Karpas-422 (cell line): ENCODE results near the gene ZNF212. TPM values are rescaled to one million over a fixed set of nuclear protein-coding genes. Genes with fewer than 3 reads are reported as not detected.
"Not testable (repeated sequence)": the region's sequence is repeated elsewhere in the genome, so short reads cannot be mapped to it uniquely, and the experiment has no call there.

Experiments
- DNase-seq: peaks from one replicate; pipeline ENCODE4 v3.0.0-alpha.2; 2015
- H2AFZ ChIP-seq: fragments of 200-600 bp; sonication (generic); 2 replicates; pipeline ENCODE4 v1.6.1; 2014; ENCODE audit warnings: antibody characterized with exemption, low read length, mixed read lengths
- H3K27ac ChIP-seq: fragments of 200-600 bp; sonication (generic); 2 replicates; pipeline ENCODE4 v1.5.1; 2014; ENCODE audit warnings: mild to moderate bottlenecking, low read length, moderate library complexity
- H3K27me3 ChIP-seq: fragments of 200-600 bp; sonication (generic); 2 replicates; pipeline ENCODE4 v1.6.1; 2014; ENCODE audit warnings: low read length, mixed read lengths
- H3K36me3 ChIP-seq: fragments of 200-600 bp; sonication (generic); 2 replicates; pipeline ENCODE4 v1.6.1; 2014; ENCODE audit warnings: low read length, mixed read lengths; ENCODE audit not compliant: insufficient read depth
- H3K4me1 ChIP-seq: fragments of 200-600 bp; sonication (generic); 2 replicates; pipeline ENCODE4 v1.6.1; 2014; ENCODE audit warnings: mild to moderate bottlenecking, low read length, mixed read lengths
- H3K4me2 ChIP-seq: fragments of 200-600 bp; sonication (generic); 2 replicates; pipeline ENCODE4 v1.6.1; 2014; ENCODE audit warnings: low read length, low read depth, mild to moderate bottlenecking; ENCODE audit not compliant: poor library complexity, severe bottlenecking
- H3K4me3 ChIP-seq: fragments of 200-600 bp; sonication (generic); 2 replicates; pipeline ENCODE4 v1.5.1; 2014; ENCODE audit warnings: mild to moderate bottlenecking, antibody characterized with exemption, low read length, mixed read lengths
- H3K79me2 ChIP-seq: fragments of 200-600 bp; sonication (generic); 2 replicates; pipeline ENCODE4 v1.6.1; 2014; ENCODE audit warnings: mild to moderate bottlenecking, low read length, mixed read lengths
- H3K9ac ChIP-seq: fragments of 200-600 bp; sonication (generic); 2 replicates; pipeline ENCODE4 v1.6.0; 2014; ENCODE audit warnings: low read length
- H3K9me2 ChIP-seq: fragments of 200-600 bp; sonication (generic), shearing (Covaris generic); replicated peaks from 2 replicates; pipeline ENCODE4 v1.6.0; 2014; ENCODE audit warnings: mild to moderate bottlenecking, low read length, moderate library complexity; ENCODE audit not compliant: insufficient read depth
- H3K9me3 ChIP-seq: fragments of 300-700, 200-600 bp; sonication (generic); 2 replicates; pipeline ENCODE4 v1.6.1; 2014; ENCODE audit warnings: low read length, mixed read lengths
- H4K20me1 ChIP-seq: fragments of 200-600 bp; sonication (generic); 2 replicates; pipeline ENCODE4 v1.6.1; 2014; ENCODE audit warnings: mild to moderate bottlenecking, antibody characterized with exemption, low read length, low read depth; ENCODE audit not compliant: insufficient read depth
- total RNA-seq: library from RNA; depleted of rRNA; stranded (reverse); fragments of >200 nt; shearing (Covaris generic); gene quantifications from 2 replicates; pipeline ENCODE4 v1.2.3, GENCODE V29; 2014; ENCODE audit warnings: low replicate concordance

The ZNF212 gene
- total RNA-seq, 1 experiment from 2014 or later = 3.5 TPM

DNA sequence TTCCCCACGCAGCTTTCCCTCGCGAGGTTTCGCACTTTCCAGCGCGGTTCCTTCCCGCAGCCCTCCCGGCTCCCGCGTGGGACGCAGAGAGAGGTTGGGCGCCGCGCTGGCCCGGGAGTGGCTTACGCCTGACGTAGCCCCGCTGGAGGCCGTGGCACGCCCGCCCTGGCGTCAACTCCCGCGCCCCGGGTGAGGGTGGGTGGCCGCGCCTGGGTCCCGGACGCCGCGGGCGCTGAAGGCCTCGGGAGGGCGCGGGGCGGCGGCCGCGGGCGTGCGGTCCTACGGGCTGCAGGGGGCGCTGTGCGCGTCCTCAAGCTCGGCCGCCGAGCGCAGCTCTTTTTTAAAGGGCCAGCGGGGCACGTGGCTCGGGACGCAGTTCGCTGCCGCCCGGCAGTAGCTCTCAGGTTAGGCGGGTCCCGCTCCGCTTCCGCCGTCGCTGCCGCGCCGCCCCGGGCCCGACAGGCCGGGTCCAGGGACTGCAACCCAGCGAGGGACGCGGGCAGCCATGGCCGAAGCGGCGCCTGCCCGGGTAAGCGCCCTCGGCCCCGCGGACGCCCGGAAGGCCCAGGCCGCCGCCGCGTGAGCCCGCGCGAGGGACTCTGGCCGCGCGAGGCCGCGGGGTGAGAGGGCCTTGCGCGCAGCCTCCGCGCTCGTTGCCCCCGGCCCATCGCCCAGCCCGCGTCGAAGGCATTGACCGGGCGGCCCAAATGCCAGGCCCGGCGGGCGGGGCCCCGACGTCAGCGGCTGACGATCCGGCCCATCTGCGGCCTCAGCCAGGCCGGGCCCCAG is 22.6 kb downstream of the ZNF212 start, which contains the start of gene ZNF783:
TSS of gene ZNF783 (plus strand) at position 368 of the 789 bp plus-strand sequence. CDS start at position 506, 138 bp downstream.
- Histone ChIP-seq H3K4me3 (peak within 1 kb of the TSS; percentile 77), H3K27ac (peak within 1 kb of the TSS; percentile 80), H3K36me3 (peaks cover 5% of the 10 kb centered on the region; the same call in 1 of the 2 replicates), H3K4me1 (peaks cover 29% of the 10 kb centered on the region), H3K4me2 (peak within 1 kb of the TSS; percentile 93), H3K9me3 (no peaks in the 10 kb centered on the region), H2AFZ (peak within 1 kb of the TSS; percentile 94), H3K9ac (peak within 1 kb of the TSS; percentile 87), H3K27me3 (no peaks in the 10 kb centered on the region), H3K79me2 (peaks cover 21% of the 10 kb centered on the region), H4K20me1 (no peaks in the 10 kb centered on the region), H3K9me2 (no peaks in the 10 kb centered on the region)
- peak; percentile 96 for DNase-seq

DNA sequence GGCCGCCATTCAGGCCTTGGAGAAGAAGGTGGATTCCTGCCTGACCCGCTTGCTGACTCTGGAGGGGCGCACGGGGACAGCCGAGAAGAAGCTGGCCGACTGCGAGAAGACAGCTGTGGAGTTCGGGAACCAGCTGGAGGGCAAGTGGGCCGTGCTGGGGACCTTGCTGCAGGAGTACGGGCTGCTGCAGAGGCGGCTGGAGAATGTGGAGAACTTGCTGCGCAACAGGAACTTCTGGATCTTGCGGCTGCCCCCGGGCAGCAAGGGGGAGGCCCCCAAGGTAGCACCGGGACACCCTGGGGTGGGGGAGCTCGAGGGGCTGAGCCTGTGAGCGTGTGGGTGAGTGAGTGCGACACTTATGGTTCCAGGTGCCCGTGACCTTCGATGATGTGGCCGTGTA is 27.0 kb downstream of the ZNF212 start:
- Histone ChIP-seq H4K20me1 (no peaks in the 10 kb centered on the region), H3K4me3 (no peak overlapping the region), H3K27ac (no peak overlapping the region), H3K4me1 (peaks cover 22% of the 10 kb centered on the region), H3K79me2 (peaks cover 30% of the 10 kb centered on the region), H3K9me3 (no peaks in the 10 kb centered on the region), H3K4me2 (no peak overlapping the region), H2AFZ (no peak overlapping the region), H3K9me2 (no peaks in the 10 kb centered on the region), H3K9ac (no peak overlapping the region), H3K27me3 (no peaks in the 10 kb centered on the region), H3K36me3 (peaks cover 26% of the 10 kb centered on the region)
- no peak for DNase-seq

DNA sequence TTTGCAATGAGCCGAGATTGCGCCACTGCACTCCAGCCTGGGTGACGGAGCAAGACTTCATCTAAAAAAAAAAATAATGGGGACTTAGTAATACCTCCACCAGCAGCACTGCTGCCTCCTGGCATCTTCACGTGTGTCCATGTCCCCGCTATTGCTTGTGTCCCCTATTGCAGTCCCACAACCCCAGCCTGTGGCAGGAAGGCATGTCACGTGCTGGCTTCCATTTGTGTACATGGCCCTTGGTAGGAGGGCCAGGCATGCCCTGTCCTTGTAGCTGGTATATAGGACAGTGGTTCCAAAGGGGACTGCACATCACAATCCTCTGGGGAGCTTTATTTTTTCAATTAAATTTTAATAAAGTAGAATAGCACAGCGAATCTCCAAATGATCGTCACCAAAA is 28.3 kb downstream of the ZNF212 start:
- no peak overlapping the region for H3K27ac ChIP-seq
- H3K9me3 ChIP-seq = no peaks in the 10 kb centered on the region
- no peak for DNase-seq
- H2AFZ ChIP-seq = no peak overlapping the region
- H3K4me1 ChIP-seq = peaks cover 12% of the 10 kb centered on the region
- H3K27me3 ChIP-seq = no peaks in the 10 kb centered on the region
- H3K9me2 ChIP-seq = no peaks in the 10 kb centered on the region
- no peak overlapping the region for H3K4me3 ChIP-seq
- H3K79me2 ChIP-seq = peaks cover 40% of the 10 kb centered on the region
- peaks cover 31% of the 10 kb centered on the region for H3K36me3 ChIP-seq
- no peak overlapping the region for H3K9ac ChIP-seq
- no peak overlapping the region for H3K4me2 ChIP-seq
- no peaks in the 10 kb centered on the region for H4K20me1 ChIP-seq

DNA sequence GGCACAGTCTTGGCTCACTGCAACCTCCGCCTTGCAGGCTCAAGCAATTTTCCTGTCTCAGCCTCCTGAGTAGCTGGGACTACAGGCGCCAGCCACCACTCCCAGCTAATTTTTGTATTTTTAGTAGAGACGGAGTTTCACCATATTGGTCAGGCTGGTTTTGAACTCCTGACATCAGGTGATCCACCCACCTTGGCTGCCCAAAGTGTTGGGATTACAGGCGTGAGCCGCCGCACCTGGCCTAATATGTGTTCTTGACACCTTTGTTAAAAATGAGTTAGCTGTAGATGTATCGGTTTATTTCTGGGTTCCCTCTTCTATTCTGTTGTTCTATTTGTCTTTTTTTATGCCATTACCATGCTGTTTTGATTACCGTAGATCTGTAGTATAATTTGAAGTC is 35.0 kb downstream of the ZNF212 start:
- not testable (repeated sequence) for H3K27me3 ChIP-seq, H3K27ac ChIP-seq, H3K4me2 ChIP-seq, H3K4me1 ChIP-seq, H4K20me1 ChIP-seq, H3K9me3 ChIP-seq, H2AFZ ChIP-seq, H3K9me2 ChIP-seq, DNase-seq, H3K9ac ChIP-seq, H3K4me3 ChIP-seq
- Histone ChIP-seq H3K79me2 (peaks cover 22% of the 10 kb centered on the region), H3K36me3 (peaks cover 32% of the 10 kb centered on the region; the same call in 1 of the 2 replicates)

DNA sequence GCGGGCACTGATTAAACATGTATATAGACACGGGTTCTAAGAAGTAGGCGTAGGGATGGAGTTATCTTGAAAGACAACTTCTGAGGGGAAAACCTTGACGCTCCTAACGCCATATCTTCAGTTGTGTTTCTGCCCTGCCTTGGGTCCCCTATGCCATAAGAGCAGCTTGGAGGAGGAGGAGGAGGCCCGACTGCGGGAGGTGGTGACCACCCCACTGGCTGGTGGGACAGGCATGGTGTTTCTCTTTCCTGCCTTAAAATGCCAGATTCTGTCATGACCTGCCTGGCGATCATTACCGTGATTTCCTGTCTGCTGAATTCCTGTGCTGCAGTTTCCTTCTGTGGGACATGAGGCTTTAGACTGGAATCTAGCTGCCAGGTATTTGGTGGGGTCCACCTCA is 38.4 kb downstream of the ZNF212 start:
- no peaks in the 10 kb centered on the region for H3K4me1 ChIP-seq
- no peak overlapping the region for H3K4me3 ChIP-seq
- H3K27ac ChIP-seq = no peak overlapping the region
- H3K27me3 ChIP-seq = no peaks in the 10 kb centered on the region
- H3K9me2 ChIP-seq = no peaks in the 10 kb centered on the region
- peaks cover 20% of the 10 kb centered on the region; the same call in 1 of the 2 replicates for H3K36me3 ChIP-seq
- H3K9ac ChIP-seq = no peak overlapping the region
- peaks cover 7% of the 10 kb centered on the region; the same call in 1 of the 2 replicates for H3K79me2 ChIP-seq
- no peak for DNase-seq
- H3K9me3 ChIP-seq = no peaks in the 10 kb centered on the region
- H2AFZ ChIP-seq = no peak overlapping the region
- no peaks in the 10 kb centered on the region for H4K20me1 ChIP-seq
- no peak overlapping the region for H3K4me2 ChIP-seq

DNA sequence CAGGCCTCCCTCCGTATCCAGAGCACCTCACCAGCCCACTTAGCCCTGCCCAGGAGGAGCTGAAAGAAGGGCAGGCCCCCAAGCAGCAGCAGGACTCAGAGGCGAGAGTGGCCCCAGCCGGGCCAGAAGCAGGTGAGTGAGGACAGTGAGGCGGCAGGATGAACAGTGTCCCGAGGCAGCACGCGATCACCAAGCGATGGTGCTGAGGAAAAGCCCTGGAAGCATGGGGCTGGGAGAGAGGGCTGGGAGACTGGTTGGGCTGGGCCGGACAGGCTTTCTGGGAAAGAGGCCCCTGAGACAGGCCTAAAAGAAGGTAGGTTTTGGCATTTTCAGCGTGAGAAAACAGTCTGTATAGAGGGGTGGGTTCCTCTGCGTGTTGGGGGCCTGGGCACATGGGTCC is 38.9 kb downstream of the ZNF212 start:
- H3K4me3 ChIP-seq = no peak overlapping the region
- H3K36me3 ChIP-seq = peaks cover 17% of the 10 kb centered on the region; the same call in 1 of the 2 replicates
- no peak overlapping the region for H3K9ac ChIP-seq
- H2AFZ ChIP-seq = no peak overlapping the region
- no peak for DNase-seq
- peaks cover 3% of the 10 kb centered on the region; the same call in 1 of the 2 replicates for H3K79me2 ChIP-seq
- no peaks in the 10 kb centered on the region for H3K27me3 ChIP-seq
- no peaks in the 10 kb centered on the region for H3K9me3 ChIP-seq
- no peak overlapping the region for H3K4me2 ChIP-seq
- no peaks in the 10 kb centered on the region for H4K20me1 ChIP-seq
- no peak overlapping the region for H3K27ac ChIP-seq
- no peaks in the 10 kb centered on the region for H3K9me2 ChIP-seq
- H3K4me1 ChIP-seq = no peaks in the 10 kb centered on the region

DNA sequence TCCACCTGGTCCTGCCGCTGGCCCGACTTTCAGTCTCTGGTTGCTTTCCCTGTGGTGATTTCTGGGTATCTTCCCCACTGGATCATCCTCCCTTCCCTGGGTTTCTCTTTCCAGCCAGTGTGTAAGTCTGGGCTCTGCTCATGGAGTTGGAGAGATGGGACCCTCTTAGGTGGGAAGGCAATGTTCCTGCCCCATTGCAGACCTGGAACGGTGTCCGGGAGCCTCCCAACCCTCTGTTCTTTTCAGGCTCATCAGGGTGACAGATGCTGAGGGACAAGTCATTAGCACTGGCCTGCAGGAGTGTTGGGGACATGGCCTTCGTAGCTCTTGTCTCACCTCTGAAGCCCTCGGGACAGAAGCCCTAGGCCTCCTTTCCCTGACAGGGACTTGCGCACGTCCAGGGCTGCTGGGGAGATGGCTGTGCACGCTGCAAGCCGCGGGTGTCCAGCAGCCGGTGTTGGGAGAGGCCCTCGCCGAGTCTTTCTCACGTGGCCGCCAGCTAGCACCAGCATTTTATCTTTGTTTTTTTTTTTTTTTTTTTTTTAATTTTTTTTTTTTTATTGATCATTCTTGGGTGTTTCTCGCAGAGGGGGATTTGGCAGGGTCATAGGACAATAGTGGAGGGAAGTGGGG is 39.8 kb downstream of the ZNF212 start:
- Histone ChIP-seq H4K20me1 (no peaks in the 10 kb centered on the region), H3K4me1 (no peaks in the 10 kb centered on the region; the same call in 1 of the 2 replicates), H3K9ac (no peak overlapping the region), H3K27ac (no peak overlapping the region), H3K27me3 (no peaks in the 10 kb centered on the region), H2AFZ (no peak overlapping the region), H3K79me2 (no peaks in the 10 kb centered on the region; the same call in 1 of the 2 replicates), H3K4me3 (no peak overlapping the region), H3K9me2 (no peaks in the 10 kb centered on the region), H3K9me3 (no peaks in the 10 kb centered on the region), H3K4me2 (no peak overlapping the region), H3K36me3 (peaks cover 17% of the 10 kb centered on the region; the same call in 1 of the 2 replicates)
- DNase-seq = no peak

DNA sequence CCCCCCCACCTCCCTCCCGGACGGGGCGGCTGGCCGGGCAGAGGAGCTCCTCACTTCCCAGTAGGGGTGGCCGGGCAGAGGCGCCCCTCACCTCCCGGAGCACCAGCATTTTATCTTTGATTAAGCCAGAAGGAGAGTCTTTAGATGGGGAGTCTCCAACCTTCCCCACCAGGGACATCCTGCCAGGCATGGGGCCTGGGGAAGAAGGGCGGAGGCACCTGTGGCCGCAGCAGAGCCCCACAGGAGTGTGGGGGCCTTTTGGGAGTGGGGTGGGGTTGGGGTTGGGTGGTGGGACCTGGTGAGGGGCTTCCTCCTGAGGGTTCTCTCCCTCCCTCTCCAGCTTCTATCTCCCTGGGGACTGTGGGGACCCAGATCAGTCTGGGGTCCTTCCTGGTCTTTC is 40.7 kb downstream of the ZNF212 start:
- Histone ChIP-seq H3K4me3 (no peak overlapping the region), H3K4me2 (no peak overlapping the region), H3K9ac (no peak overlapping the region), H2AFZ (no peak overlapping the region), H3K79me2 (no peaks in the 10 kb centered on the region), H3K36me3 (peaks cover 19% of the 10 kb centered on the region; the same call in 1 of the 2 replicates), H3K9me2 (no peaks in the 10 kb centered on the region), H3K4me1 (no peaks in the 10 kb centered on the region; the same call in 1 of the 2 replicates), H3K27ac (no peak overlapping the region), H4K20me1 (no peaks in the 10 kb centered on the region), H3K9me3 (no peaks in the 10 kb centered on the region), H3K27me3 (no peaks in the 10 kb centered on the region)
- DNase-seq = no peak
